HEK293 (cell line): Measurements from ENCODE around the gene ZDHHC21.

Experiments used
- CTCF ChIP-seq: fragments of 450-650 bp; formaldehyde crosslinking; IDR thresholded peaks from 2 replicates; pipeline ENCODE4 v1.5.1; 2016; ENCODE audit warnings: missing biosample characterization, missing genetic modification characterization
- SCRT2 ChIP-seq: fragments of 450-650 bp; formaldehyde crosslinking; IDR thresholded peaks from 2 replicates; pipeline ENCODE4 v1.5.1; 2016; ENCODE audit warnings: missing biosample characterization, missing genetic modification characterization
- ZIC2 ChIP-seq: fragments of 450-650 bp; formaldehyde crosslinking; IDR thresholded peaks from 2 replicates; pipeline ENCODE4 v1.5.1; 2016; ENCODE audit warnings: missing biosample characterization, missing genetic modification characterization
- ZNF292 ChIP-seq: fragments of 450-650 bp; formaldehyde crosslinking; IDR thresholded peaks from 2 replicates; pipeline ENCODE4 v1.5.1; 2016; ENCODE audit warnings: low read depth, missing biosample characterization, missing genetic modification characterization, borderline replicate concordance
- ZNF362 ChIP-seq: fragments of 450-650 bp; formaldehyde crosslinking; IDR thresholded peaks from 2 replicates; pipeline ENCODE4 v1.5.1; 2016; ENCODE audit warnings: missing biosample characterization, missing genetic modification characterization
- ZNF416 ChIP-seq: fragments of 450-650 bp; formaldehyde crosslinking; IDR thresholded peaks from 2 replicates; pipeline ENCODE4 v1.5.1; 2016; ENCODE audit warnings: missing biosample characterization, missing genetic modification characterization
- ZNF558 ChIP-seq: fragments of 450-650 bp; formaldehyde crosslinking; IDR thresholded peaks from 2 replicates; pipeline ENCODE4 v1.5.1; 2016; ENCODE audit warnings: missing biosample characterization, missing genetic modification characterization
- ZNF830 ChIP-seq: fragments of 450-650 bp; IDR thresholded peaks from 2 replicates; pipeline ENCODE4 v1.5.0; 2018; ENCODE audit warnings: missing biosample characterization, missing genetic modification characterization, low read depth, mild to moderate bottlenecking, moderate library complexity
- TF ChIP-seq, protein P1 (sequence below): fragments of 450-650 bp; formaldehyde crosslinking; IDR thresholded peaks from 2 replicates; pipeline ENCODE4 v1.5.1; 2016; ENCODE audit warnings: missing biosample characterization, missing genetic modification characterization, borderline replicate concordance
- TF ChIP-seq, protein P2 (sequence below): fragments of 450-650 bp; formaldehyde crosslinking; IDR thresholded peaks from 2 replicates; pipeline ENCODE4 v1.5.1; 2016; ENCODE audit warnings: missing biosample characterization, missing genetic modification characterization
- TF ChIP-seq, protein P3 (sequence below): fragments of 450-650 bp; formaldehyde crosslinking; IDR thresholded peaks from 2 replicates; pipeline ENCODE4 v1.5.1; 2016; ENCODE audit warnings: missing biosample characterization, missing genetic modification characterization
- TF ChIP-seq, protein P4 (sequence below): fragments of 450-650 bp; formaldehyde crosslinking; IDR thresholded peaks from 2 replicates; pipeline ENCODE4; 2016; ENCODE audit warnings: missing biosample characterization, missing genetic modification characterization

DNA sequence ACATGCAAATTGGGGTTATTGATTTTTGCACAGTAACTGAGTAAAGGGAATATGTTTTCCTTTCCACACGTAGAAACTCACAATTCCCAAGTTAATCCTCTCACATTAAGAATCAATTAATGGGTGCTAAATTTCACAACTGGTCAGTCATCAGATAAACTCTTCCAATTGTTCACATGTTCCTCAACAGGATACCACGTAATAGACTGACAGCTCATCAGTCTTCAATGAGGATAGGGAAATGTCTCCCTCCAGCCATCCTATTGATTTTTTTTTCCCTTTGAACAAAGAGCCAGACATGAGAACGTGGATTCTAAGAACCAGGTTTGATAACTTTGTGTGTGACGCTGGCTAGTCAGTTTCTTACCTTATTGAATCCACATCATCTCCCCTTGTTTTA, 30.1 kb upstream of the ZDHHC21 start:
- TF ChIP-seq ZNF362 (tag by site-specific recombination) (no peak), ZNF558 (tag by site-specific recombination) (no peak), ZNF416 (tag by site-specific recombination) (no peak), ZNF830 (tag by site-specific recombination) (no peak), CTCF (tag by site-specific recombination) (no peak), ZNF292 (tag by site-specific recombination) (no peak), ZIC2 (tag by site-specific recombination) (no peak), SCRT2 (tag by site-specific recombination) (no peak)
- TF ChIP-seq, protein P1, sequence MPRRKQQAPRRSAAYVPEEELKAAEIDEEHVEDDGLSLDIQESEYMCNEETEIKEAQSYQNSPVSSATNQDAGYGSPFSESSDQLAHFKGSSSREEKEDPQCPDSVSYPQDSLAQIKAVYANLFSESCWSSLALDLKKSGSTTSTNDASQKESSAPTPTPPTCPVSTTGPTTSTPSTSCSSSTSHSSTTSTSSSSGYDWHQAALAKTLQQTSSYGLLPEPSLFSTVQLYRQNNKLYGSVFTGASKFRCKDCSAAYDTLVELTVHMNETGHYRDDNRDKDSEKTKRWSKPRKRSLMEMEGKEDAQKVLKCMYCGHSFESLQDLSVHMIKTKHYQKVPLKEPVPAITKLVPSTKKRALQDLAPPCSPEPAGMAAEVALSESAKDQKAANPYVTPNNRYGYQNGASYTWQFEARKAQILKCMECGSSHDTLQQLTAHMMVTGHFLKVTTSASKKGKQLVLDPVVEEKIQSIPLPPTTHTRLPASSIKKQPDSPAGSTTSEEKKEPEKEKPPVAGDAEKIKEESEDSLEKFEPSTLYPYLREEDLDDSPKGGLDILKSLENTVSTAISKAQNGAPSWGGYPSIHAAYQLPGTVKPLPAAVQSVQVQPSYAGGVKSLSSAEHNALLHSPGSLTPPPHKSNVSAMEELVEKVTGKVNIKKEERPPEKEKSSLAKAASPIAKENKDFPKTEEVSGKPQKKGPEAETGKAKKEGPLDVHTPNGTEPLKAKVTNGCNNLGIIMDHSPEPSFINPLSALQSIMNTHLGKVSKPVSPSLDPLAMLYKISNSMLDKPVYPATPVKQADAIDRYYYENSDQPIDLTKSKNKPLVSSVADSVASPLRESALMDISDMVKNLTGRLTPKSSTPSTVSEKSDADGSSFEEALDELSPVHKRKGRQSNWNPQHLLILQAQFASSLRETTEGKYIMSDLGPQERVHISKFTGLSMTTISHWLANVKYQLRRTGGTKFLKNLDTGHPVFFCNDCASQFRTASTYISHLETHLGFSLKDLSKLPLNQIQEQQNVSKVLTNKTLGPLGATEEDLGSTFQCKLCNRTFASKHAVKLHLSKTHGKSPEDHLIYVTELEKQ: no peak
- TF ChIP-seq, protein P2, sequence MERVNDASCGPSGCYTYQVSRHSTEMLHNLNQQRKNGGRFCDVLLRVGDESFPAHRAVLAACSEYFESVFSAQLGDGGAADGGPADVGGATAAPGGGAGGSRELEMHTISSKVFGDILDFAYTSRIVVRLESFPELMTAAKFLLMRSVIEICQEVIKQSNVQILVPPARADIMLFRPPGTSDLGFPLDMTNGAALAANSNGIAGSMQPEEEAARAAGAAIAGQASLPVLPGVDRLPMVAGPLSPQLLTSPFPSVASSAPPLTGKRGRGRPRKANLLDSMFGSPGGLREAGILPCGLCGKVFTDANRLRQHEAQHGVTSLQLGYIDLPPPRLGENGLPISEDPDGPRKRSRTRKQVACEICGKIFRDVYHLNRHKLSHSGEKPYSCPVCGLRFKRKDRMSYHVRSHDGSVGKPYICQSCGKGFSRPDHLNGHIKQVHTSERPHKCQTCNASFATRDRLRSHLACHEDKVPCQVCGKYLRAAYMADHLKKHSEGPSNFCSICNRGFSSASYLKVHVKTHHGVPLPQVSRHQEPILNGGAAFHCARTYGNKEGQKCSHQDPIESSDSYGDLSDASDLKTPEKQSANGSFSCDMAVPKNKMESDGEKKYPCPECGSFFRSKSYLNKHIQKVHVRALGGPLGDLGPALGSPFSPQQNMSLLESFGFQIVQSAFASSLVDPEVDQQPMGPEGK (tag by site-specific recombination): no peak
- TF ChIP-seq, protein P3, sequence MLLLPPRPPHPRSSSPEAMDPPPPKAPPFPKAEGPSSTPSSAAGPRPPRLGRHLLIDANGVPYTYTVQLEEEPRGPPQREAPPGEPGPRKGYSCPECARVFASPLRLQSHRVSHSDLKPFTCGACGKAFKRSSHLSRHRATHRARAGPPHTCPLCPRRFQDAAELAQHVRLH (tag by site-specific recombination): no peak
- TF ChIP-seq, protein P4, sequence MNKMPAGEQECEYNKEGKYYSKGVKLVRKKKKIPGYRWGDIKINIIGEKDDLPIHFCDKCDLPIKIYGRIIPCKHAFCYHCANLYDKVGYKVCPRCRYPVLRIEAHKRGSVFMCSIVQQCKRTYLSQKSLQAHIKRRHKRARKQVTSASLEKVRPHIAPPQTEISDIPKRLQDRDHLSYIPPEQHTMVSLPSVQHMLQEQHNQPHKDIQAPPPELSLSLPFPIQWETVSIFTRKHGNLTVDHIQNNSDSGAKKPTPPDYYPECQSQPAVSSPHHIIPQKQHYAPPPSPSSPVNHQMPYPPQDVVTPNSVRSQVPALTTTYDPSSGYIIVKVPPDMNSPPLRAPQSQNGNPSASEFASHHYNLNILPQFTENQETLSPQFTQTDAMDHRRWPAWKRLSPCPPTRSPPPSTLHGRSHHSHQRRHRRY (tag by site-specific recombination): no peak
